Stimulated activated CD4-positive, alpha-beta T cell treated with anti-CD3 and anti-CD28 coated beads, TNF-alpha, amount 100 ng/mL, for 1 hour (primary cell): ENCODE data around the gene MYO9A.

Experiments used
- DNase-seq, 3 donors: peaks; one replicate each; pipeline ENCODE4 v3.0.0-alpha.2; 2020; ENCODE audit warnings: low read depth in 3 of 3, low spot score in 1 of 3

The MYO9A gene, protein sequence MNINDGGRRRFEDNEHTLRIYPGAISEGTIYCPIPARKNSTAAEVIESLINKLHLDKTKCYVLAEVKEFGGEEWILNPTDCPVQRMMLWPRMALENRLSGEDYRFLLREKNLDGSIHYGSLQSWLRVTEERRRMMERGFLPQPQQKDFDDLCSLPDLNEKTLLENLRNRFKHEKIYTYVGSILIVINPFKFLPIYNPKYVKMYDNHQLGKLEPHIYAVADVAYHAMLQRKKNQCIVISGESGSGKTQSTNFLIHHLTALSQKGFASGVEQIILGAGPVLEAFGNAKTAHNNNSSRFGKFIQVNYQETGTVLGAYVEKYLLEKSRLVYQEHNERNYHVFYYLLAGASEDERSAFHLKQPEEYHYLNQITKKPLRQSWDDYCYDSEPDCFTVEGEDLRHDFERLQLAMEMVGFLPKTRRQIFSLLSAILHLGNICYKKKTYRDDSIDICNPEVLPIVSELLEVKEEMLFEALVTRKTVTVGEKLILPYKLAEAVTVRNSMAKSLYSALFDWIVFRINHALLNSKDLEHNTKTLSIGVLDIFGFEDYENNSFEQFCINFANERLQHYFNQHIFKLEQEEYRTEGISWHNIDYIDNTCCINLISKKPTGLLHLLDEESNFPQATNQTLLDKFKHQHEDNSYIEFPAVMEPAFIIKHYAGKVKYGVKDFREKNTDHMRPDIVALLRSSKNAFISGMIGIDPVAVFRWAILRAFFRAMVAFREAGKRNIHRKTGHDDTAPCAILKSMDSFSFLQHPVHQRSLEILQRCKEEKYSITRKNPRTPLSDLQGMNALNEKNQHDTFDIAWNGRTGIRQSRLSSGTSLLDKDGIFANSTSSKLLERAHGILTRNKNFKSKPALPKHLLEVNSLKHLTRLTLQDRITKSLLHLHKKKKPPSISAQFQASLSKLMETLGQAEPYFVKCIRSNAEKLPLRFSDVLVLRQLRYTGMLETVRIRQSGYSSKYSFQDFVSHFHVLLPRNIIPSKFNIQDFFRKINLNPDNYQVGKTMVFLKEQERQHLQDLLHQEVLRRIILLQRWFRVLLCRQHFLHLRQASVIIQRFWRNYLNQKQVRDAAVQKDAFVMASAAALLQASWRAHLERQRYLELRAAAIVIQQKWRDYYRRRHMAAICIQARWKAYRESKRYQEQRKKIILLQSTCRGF (N-terminal part only)

DNA sequence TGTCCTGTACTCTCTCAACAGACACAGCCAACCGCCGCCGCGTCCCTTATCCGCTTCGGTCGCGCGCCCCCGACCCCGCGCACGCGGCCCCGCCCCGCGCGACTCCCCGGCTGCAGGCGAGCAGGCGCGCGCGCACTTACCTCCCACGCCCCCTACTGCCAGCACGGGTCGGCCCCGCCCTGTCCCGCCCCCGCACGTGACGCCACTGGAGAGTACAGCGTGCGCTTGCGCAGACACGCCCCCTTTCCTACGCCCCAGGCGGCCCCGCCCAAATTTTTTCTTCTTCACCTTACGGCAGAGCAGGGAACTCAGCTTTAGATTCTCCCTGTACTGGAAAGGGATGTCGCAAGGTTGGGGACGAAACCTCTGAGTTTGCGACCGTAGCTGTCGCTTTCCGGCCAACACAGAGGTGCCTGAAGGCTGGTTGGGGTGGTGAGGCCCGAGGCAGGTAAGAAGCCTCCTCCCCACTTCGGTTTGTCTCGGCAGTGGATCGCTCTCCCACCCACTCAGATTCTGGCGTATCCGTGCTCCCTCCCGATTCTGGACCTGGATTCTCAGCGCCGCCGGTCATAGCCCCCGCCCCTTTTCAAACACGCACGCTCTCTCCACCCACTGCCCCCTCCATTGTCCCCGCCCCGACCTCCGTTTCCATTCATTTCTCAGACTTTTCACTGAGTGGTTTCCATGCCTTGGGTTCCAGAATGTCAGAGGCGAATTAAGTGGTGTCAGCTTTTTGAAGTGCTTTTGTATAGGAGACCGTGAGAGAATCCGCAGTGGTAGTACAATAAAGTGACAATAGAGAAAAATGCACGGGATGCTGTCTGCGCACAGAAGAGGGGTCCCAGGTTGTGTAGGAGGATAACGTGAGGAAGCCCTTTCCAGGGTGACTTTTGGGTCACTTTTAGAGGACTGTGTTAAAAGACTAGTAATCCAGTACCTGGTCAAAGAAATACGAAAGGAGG, at the start of gene MYO9A, which contains the start of gene SENP8:
MYO9A (minus strand) TSS at position 134 of the 962 bp plus-strand sequence. CDS start 71,587 bp downstream, outside the sequence.
SENP8 (plus strand) TSS at position 387 of the 962 bp plus-strand sequence. CDS start 21,221 bp downstream, outside the sequence.
- DNase-seq: peak; percentile 97 to 100 (median 99)

DNA sequence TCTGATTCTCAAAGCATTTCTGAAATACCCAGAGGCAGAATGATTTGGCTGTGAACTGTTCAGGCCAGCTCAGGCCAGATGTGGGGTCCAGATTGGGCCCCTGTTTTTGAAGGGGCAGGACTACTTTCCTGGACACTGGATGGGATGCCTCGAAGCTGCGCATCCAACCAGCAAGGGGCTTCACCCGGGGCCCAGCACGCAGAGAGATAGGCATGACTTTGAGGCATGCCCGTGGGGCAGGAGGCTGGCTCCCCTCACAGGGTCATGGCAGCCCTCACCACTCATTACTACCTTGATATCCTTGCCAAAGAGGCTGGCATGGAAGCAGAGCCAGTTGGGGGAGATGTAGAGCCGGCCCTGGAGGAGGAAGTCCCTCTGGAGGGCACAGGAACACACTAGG, 49.5 kb upstream of the MYO9A start:
- no peak for DNase-seq

DNA sequence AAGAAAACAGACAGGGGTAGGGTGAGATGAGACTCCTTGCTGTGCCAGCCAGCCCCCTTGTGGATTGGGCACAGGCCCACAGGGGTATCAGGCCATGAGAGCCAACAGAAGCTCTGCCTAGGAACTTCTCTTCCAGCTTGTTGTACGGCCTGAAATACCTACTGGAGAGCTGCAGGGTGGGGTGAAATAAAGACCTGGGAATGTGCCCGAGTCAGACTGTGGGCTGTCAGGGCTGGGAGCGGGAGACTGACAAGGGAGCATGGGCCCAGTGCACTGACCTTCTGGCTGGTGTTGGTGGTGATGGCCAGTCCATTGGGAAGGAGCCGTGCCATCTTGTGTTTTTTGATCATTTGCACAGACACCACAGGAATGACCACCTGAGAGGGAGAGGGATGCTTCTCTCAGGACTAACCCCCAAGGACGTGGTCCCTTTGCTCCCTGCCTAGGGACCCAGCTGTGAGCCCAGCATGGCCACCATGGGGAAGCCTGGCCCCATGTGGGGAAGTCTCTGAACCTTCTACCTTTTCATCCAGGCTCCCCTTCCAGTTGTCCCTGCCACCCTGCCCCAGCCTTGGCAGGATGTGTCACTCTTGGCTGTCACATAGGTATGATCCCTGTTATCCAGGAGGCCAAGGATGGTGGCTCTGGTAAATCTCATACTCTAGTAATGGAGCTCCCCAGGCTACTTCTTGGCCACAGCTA, 48.9 kb upstream of the MYO9A start:
- no peak for DNase-seq

DNA sequence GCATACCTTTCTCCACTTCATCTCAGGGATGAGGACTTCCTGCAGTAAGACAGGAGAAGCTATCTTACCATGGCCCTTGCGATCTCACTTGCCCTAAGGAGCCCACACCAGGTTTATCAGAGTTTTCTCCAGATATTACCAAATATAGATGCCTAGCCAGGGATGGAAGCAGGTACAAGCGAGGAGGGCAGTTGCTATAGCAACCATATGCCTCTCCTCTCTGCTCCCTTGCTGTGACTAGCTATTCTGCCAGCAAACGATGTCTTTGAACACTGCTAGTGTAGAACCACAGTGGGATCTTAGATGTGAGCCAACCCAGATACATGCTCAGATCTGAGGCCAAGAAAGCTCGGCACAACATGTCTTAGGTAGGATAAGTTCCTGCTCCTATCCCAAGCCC, 45.8 kb upstream of the MYO9A start:
- DNase-seq: no peak

DNA sequence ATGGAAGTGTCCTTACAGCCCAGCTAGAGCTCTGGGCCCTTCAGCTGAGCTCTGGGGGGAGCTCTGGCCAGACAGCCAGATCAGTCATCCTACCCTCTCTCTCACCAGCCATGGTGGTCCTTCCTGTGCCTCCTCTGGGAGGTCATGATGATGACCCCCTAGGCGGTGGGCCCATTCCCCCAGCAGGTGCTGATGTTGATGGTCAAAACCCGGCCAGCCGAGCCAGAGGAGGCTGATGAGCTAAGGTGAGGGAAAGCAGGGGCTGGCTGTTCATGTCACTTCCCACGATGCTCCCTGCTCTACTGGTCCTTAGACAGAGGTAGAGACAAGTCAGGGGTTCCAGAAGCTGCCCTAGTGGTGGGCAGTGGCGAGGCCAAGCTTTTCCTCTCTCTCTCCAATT, 44.6 kb upstream of the MYO9A start:
- no peak for DNase-seq

DNA sequence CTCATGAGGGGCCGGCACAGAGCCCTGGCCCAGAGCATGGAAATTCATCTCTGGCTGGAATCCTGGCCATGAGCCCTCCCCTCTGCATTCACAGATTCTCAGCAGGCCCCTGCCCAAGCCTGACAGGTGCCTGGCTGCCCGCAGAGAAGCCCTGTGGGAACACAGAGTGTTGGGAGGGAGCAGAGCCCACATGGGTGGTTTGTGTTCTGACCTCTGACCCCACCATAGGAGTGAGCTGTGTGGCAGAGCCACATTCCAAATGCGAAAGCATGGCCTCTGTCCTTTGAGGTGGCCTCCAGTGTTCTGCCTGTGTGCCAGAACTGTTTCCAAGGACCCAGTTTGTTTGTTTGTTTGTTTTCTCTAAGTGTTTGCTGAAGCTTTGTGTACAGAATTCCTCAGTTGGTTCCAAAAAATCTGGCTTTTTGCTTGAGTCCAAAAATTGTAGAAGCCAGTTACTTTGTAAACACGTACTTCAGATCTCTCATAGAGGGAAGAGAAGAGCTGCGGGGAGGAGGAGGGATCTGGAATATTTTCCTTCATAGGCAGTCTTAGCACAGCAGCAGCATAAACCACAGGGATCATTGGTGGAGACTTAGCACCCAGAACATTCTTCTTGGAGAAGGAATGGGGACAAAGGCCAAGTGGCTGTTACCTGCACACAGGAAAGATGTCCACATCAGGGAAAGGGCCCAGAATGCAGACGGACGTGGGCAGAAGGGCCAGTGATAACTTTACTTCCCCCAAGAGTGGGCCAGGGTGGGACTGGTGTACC, 43.6 kb upstream of the MYO9A start:
- DNase-seq: no peak

DNA sequence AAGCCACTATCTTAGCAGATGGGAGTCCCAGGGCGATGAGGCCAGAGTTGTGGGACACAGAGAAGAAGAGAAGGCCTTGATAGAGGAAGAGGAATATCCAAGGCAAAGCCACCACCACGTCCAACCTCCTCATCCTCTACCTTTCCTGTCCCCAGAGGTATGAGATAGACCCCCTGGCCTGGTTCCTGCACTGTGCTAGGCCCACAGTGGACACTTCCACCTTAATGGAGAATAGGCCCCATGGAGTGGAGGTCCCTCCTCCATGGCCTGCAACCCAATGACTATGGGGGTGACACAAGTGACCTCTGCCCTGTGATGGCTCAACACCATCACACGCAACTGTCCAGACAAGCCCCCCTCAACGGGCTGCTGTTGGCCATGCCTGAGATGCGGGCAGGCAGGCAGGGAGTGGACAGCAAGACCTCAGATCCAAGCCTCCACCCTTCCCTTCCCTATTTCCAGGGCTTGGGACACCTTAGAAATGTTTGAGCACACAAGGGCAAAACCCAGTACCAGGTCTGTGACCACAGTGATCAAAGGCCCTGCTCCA, 42.8 kb upstream of the MYO9A start:
- DNase-seq: no peak

DNA sequence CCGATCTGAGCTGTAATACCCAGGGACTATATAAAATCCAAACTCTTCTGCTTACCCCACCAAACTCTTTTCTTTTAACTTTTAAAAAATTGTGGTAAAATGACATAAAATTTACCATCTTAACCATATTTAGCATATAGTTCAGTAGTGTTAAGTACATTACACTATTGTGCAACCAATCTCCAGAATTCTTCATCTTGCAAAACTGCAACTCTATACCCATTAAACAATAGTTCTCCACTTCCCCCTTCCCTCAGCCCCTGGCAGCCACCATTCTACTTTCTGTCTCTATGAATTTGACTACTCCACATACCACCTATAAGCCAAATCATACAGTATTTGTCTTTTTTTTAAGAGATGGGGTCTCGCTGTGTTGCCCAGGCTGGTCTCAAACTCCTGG, 39.0 kb upstream of the MYO9A start:
- no peak for DNase-seq

DNA sequence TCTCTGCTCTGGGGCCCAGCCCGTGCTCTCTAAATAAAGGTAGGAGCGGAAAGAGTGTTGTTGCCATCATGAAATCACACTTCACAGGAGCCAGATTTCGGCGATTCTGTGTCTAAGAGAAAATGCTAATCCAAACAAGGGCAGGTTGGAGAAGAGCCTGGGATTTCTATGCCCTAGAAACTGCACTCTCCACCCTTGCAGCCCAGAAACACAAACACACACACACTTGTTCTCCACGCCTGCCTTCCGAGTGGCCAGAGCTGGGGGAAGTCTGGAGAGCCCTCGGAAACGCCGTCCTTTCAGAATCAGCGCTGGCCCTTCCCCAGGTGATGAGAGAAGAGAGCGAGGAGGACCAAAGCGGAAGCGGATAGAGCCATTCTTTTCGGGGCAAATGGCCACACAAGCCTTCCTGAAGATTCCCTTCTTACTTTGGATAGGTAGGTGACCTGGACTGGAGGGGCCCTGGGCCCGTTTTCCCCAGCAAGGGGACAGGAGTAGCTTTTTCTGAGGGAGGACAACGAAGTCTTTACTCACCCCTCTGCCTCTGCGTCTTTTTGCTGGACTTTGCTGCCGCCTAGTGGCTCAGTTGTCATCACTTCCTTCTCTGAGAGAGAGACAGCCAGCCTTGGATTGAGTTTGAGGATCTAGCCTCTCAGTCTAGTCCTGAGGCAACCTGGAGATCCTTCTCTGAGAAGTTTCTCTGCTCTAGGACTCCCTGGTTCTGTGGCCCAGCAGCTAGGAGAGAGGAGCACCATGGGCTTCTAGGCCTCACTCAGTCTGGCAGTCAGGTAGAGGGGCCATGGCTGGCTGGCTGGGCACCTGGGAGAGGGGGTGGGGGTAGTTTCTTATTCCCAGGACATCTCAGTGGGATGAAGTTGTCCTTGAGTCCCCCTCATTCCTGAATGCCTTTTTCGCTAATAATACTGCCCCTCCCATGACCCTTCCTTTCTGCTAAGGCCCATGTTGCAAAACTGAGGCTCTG, 38.0 kb upstream of the MYO9A start:
- DNase-seq: peak; percentile 54 to 74 (median 58)

DNA sequence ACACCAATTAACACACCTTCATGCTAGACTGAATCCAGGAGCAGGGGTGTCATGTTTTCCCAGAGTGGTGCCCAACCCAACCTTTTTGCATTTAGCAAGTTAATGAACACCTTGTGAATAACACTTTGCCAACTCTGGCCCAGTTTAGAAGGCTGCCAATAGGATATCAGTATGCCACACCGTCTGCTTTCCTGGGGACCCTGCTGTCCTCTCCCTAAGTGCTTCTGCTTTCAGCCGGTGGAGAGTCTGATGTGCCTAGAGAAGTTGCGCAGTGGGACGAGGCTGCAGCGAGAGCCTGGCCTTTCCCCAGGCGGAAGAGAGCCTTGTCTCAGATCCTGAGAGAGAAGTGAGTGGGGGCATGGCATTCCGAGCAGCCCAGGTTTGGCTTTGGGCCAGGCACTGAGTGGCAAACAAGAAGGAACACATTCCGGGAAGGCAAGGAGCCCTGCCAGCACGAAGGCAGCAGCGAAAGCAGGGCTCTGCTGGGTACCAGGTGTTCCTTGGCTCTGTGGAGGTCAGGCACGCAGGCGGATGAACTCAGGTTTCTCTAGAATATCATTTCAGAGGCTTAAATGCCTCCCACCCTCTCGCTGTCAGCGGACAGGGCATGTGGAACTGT, 37.2 kb upstream of the MYO9A start:
- DNase-seq: no peak

DNA sequence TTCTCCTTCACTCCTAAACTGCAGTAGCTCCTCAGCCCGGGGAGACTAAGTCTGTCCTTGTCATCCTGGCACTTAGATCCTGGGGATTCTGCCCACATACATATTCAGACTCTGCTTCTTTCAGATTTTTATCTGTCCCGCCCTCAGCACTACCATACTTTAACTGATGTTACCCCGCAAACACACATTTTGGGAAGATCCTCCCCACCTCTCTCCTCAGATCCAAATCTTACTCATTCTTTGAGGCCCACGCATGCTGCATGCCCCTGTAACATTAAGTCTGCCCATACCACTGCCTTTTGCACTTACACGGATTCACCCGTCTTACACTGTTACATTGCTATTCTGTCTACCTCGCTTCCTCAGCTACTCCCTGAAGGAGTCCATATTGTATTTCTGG, 36.4 kb upstream of the MYO9A start:
- no peak for DNase-seq

DNA sequence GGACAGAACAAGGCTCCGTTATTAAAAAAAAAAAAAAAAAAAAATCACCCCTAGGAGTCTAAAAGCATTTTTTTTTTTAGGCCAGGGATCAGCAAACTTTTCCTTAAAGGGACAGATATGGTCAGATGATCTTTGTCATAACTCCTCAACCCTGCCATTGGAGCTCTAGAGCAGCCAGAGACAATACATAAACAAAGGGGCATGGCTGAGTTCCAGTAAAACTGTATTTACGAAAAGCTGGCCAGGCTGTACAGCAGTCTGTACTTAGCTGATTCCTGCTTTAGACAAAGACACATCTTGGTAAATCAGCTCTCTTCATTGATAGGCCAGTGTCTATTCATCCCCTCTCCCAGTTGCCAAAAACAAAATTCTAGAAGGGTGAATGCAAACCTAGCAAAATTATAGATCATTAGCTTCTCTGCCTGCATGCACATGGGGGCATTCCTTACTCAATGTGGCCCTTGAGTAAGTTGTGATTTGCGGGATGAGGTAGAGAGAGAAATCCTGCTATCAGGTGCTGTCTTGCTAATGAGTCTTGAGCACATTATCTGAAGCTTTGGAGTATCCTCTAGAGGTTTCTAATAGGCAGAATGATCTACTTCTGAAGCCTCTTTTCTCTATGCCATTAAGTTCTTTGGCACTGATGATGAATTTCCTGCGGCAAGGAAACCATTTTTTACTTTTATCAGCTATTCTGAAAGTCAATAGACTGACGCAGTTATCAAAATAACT, 35.5 kb upstream of the MYO9A start:
- no peak for DNase-seq

DNA sequence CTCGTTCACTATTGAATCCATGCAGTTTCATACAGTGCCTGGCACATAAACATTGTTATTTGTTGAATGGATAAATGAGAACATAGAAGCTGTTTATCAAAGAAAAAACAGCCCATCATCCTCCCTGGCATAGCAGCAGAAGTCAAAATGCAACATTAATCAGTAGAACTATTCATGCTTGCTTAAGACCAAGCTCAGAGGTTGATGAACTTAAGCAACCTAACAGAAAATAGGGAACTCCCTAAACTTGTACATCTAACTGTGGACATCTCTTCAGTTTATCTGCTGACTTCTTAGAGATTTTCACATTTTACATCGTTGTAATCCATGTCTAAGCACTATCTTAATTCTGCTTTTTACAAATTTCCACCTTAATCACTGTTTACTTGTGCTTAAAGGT, 29.5 kb upstream of the MYO9A start:
- DNase-seq: no peak

DNA sequence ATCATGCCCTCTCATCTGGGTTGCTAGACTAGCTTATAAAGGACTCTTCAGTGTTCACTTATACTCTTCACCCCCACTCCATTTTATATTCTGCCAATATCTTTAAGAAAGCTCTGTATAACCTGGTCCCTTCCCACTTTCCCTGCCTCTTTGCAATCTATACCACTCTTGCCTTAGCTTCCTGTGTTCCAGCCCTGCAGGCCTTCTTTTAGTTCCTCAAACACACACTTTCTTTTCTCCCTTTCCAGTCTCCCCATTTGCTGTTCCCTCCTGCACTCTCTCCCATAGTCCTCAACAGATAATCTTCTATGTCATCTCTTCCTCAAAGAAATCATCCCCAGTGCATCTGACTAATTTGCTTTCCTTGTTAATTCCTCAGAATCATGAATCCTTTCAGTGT, 29.0 kb upstream of the MYO9A start:
- DNase-seq: no peak

DNA sequence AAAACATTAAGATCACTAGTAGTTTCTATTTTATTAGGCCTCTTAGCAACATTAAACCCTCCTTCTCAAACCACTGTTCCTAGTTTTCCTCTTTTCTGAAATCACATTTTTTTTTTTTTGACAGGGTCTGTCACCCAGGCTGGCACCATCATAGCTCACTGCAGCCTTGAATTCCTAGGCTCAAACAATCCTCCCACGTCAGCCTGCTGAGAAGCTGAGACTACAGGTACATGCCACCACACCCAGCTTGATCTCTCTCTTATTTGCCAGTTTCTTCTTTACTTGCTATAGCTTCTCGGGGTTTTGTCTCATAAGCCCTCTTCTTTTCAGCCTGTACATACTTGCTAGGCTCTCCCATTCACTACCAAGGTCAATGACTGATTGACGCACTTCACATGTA, 28.3 kb upstream of the MYO9A start:
- DNase-seq: no peak
